Heart right ventricle (tissue), 16 donors: ENCODE results near the gene CRISP3. TPM values are rescaled to one million over a fixed set of nuclear protein-coding genes. Genes with fewer than 3 reads are reported as not detected.

Source experiments
- ATAC-seq, 8 donors: fragments of 200-7000 bp; cut with Tn5 transposase; one replicate each; pipeline ENCODE4 v1.9.1; 2020; ENCODE audit warnings: mild to moderate bottlenecking in 8 of 8, moderate library complexity in 8 of 8, moderate number of reproducible peaks in 1 of 8
- DNase-seq, 2 donors: peaks; one replicate each; pipeline ENCODE4 v3.0.0-alpha.2; 2020
- H3K27ac ChIP-seq, 10 donors: fragments of 200-600 bp; sonication (generic) in 2 of 10; one replicate each; pipeline versions ENCODE4 v1.5.0 to v1.8.0; 2020 to 2022; ENCODE audit warnings: mild to moderate bottlenecking in 3 of 10
- H3K27me3 ChIP-seq, 7 donors: fragments of 200-600 bp; one replicate each; pipeline ENCODE4 v1.8.0; 2021 to 2022; ENCODE audit warnings: mild to moderate bottlenecking in 2 of 7
- H3K36me3 ChIP-seq, 9 donors: fragments of 200-600 bp; sonication (generic) in 1 of 9; one replicate each; pipeline versions ENCODE4 v1.5.0 to v1.8.0; 2020 to 2022; ENCODE audit warnings: mild to moderate bottlenecking in 2 of 9
- H3K4me1 ChIP-seq, 9 donors: fragments of 200-600 bp; sonication (generic) in 1 of 9; one replicate each; pipeline versions ENCODE4 v1.5.0 to v1.8.0; 2020 to 2022; ENCODE audit warnings: mild to moderate bottlenecking in 4 of 9
- H3K4me3 ChIP-seq, 10 donors: fragments of 200-600 bp; sonication (generic) in 2 of 10; one replicate each; pipeline versions ENCODE4 v1.5.0 to v1.8.0; 2020 to 2022; ENCODE audit warnings: mild to moderate bottlenecking in 7 of 10, moderate library complexity in 2 of 10
- H3K9me3 ChIP-seq, 11 donors: fragments of 200-600 bp in 10 of 11; sonication (generic) in 2 of 11; one replicate each; pipeline versions ENCODE4 v1.5.0 to v1.8.0; 2013 to 2022; ENCODE audit warnings: mild to moderate bottlenecking in 2 of 11, control low read depth in 1 of 11, moderate library complexity in 1 of 11
- CTCF ChIP-seq, 9 donors: fragments of 200-600 bp; sonication (generic) in 2 of 9; IDR thresholded peaks; one replicate each; pipeline versions ENCODE4 v1.5.0 to v1.8.0; 2021 to 2022; ENCODE audit warnings: antibody characterized with exemption in 9 of 9, mild to moderate bottlenecking in 5 of 9, moderate library complexity in 1 of 9
- WGBS, 2 donors: extraction: QIAGEN DNeasy Blood & Tissue Kit; methylation state at CpG; one replicate each; pipeline ENCODE4 v1.1.7; 2013; ENCODE audit warnings: inconsistent platforms in 1 of 2; 5-methylcytosine and 5-hydroxymethylcytosine counted together
- intact Hi-C, 10 donors: fragments of 100-400 bp; cut with DNase I; formaldehyde crosslinking; loops; one replicate each; pipeline versions ENCODE4 v1.11.1 to v1.14.2; 2022
- long read RNA-seq, 3 donors: library from polyadenylated mRNA; unstranded; transcript quantifications; one replicate each; pipeline ENCODE4 v2.0.0, GENCODE V29; 2020 to 2021
- polyA plus RNA-seq, 2 donors: library from polyadenylated mRNA; stranded (reverse); fragments of 200-250 nt; gene quantifications; one replicate each; pipeline ENCODE4 v1.2.3, GENCODE V29; 2013
- total RNA-seq, 10 donors: library from RNA; stranded (reverse); fragmentation: NEBNext Ultra II Directional in 3 of 10; extraction: Animal tissue kit (Norgen Biotek cat#: 25700) in 3 of 10; gene quantifications; one replicate each; pipeline versions ENCODE4 v1.2.1 to v1.2.4, GENCODE V29; 2021 to 2023
- donor health status: Arrhythmogenic right ventricular cardiomyopathy.
- donor health status: ischemic (EF 13 %, LVEDD 7.1; RV severe dilation, severe dysfunction).
- donor health status: healthy with polysubstance abuse.
- donor health status: DM: no; HTN: yes; CAD: no.
- donor health status: DM: no; HTN: no; CAD: no.
- donor health status: ischemic (EF 25% LVEDD 6.9; RV normal size, moderate dysfunction).
- donor health status: ischemic (EF 25% LVEDD 5.7; RV mildly dilated, moderate dysfunction).
- donor health status: healthy.
- donor health status: DM: yes; HTN: yes; CAD: no.
- donor health status: Ischemic cardiomyopathy.
- donor health status: ischemic (EF 35%, LVEDD 5.7; RV mildly dilated, moderate dysfunction).
- donor health status: nonischemic (EF 11% LVEDD 7.7; RV severe dilation, severe dysfunction).
- donor health status: DM: yes; HTN: yes; CAD: no.
- donor health status: PGD.
- donor health status: ischemic (EF 29% LVEDD 5.4; RV normal size, mild dysfunction).
- donor health status: nonischemic (EF 23%, LVEDD 6.1; RV moderate dilation, normal function).

The CRISP3 gene, protein sequence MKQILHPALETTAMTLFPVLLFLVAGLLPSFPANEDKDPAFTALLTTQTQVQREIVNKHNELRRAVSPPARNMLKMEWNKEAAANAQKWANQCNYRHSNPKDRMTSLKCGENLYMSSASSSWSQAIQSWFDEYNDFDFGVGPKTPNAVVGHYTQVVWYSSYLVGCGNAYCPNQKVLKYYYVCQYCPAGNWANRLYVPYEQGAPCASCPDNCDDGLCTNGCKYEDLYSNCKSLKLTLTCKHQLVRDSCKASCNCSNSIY
- total RNA-seq (1 to 10 TPM in 1 of 10 donors, not detected in 9; 1.3 TPM), polyA plus RNA-seq (under 1 TPM in 1 of 2 donors, not detected in 1; 0.06 TPM)
- long read RNA-seq, donor 1: 0 reads
- long read RNA-seq, donor 2: 0 reads
- long read RNA-seq, donor 3: 0 reads

DNA sequence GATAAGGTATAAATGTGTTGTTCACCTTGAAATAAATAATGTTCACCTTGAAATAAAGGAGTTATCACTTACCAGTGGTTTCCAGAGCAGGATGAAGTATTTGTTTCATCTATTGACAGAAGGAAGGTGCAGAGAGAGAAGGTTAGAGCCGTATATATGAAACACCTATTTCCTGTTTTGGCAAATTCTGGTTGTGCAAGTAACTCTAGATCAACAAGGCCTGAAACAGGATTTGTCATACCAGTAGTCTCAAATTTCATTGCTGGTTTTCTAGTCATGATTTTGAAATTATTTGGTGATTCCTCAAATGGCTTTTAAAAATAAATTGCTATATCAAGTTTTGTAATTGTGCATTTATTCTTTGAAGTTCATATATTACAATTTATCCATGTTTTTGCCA lies at the start of gene CRISP3:
TSS of gene CRISP3 (minus strand) at position 130 of the 400 bp plus-strand sequence. CDS start at position 109, 21 bp downstream.
- H3K4me1 ChIP-seq: no peaks in the 10 kb centered on the region
- DNase-seq: no peak
- H3K27me3 ChIP-seq: no peaks in the 10 kb centered on the region
- no peak for ATAC-seq
- 41 to 49% methylated on average over 1 of the region's 1 CpG for WGBS, 2 donors
- TF ChIP-seq CTCF (IDR thresholded peaks at IDR 0.05): no peak
- H3K36me3 ChIP-seq: no peaks in the 10 kb centered on the region
- no peaks in the 10 kb centered on the region for H3K9me3 ChIP-seq
- H3K4me3 ChIP-seq: no peak within 1 kb of the TSS
- H3K27ac ChIP-seq: no peak within 1 kb of the TSS
- intact Hi-C loops: no loop called here

DNA sequence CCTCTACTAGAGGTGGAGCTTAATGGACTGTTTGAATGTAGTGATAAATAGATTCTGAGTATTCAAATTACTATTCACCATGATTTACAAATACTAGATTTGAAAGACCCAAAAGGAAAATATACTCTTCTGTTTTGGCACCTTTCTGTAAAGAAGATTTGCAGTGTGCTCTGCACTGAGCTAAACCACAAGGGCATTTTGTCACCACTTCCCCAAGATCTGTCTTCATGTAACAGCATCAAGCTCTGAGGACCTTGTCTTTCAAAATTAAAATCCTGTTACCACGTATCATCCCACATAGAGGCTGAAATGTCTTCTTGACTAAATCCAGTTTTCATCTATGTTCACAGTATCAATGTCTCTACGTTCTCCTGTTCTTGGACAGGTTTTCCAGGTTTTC lies 46.2 kb upstream of the CRISP3 start:
- no peak for TF ChIP-seq CTCF (IDR thresholded peaks at IDR 0.05)
- Histone ChIP-seq H3K4me1 (no peaks in the 10 kb centered on the region), H3K27ac (no peak overlapping the region), H3K27me3 (no peaks in the 10 kb centered on the region), H3K9me3 (no peaks in the 10 kb centered on the region), H3K36me3 (no peaks in the 10 kb centered on the region), H3K4me3 (no peak overlapping the region)
- ATAC-seq: no peak
- intact Hi-C loops: no loop called here
- WGBS, 2 donors: 68 to 70% methylated on average over 2 of the region's 2 CpGs
- no peak for DNase-seq

- Histone ChIP-seq H3K4me1 (no peaks in the 10 kb centered on the region), H3K9me3 (no peaks in the 10 kb centered on the region), H3K36me3 (no peaks in the 10 kb centered on the region), H3K27me3 (no peaks in the 10 kb centered on the region), H3K27ac (no peak within 1 kb of the TSS), H3K4me3 (no peak within 1 kb of the TSS)
- 80 to 83% methylated on average over 8 of the region's 8 CpGs for WGBS, 2 donors
- TF ChIP-seq CTCF (IDR thresholded peaks at IDR 0.05): no peak
- DNase-seq (no peak), ATAC-seq (no peak)
- intact Hi-C loops: no loop called here
Observed at GRCh38 chr6:49787176-49787575, 43.0 kb upstream of the CRISP3 start, which contains the start of gene PGK2. Gene PGK2 (minus strand): TSS chr6:49787285. CDS start chr6:49787187, 98 bp downstream.

GRCh38 chr6:49784272-49784671 lies 40.1 kb upstream of the CRISP3 start:
- Histone ChIP-seq H3K27ac (no peak overlapping the region), H3K4me3 (no peak overlapping the region), H3K4me1 (no peaks in the 10 kb centered on the region), H3K36me3 (no peaks in the 10 kb centered on the region), H3K27me3 (no peaks in the 10 kb centered on the region), H3K9me3 (no peaks in the 10 kb centered on the region)
- no peak for DNase-seq
- no peak for TF ChIP-seq CTCF (IDR thresholded peaks at IDR 0.05)
- no peak for ATAC-seq
- intact Hi-C loops: no loop called here
